ENCODE data around the gene GALNT14.

GALNT14 gene

GRCh38 chr2:31142110-31142509 lies 3.9 kb upstream of the GALNT14 start:
- Mint-ChIP-seq H3K27ac (no peak overlapping the region), H3K4me1 (ENCODE audit: low read depth) (peaks cover 4% of the 10 kb centered on the region), H3K27me3 (peaks cover 17% of the 10 kb centered on the region), H3K36me3 (ENCODE audit: low read depth) (no peaks in the 10 kb centered on the region), H3K9me3 (no peaks in the 10 kb centered on the region), H3K4me3 (no peak overlapping the region)

DNA sequence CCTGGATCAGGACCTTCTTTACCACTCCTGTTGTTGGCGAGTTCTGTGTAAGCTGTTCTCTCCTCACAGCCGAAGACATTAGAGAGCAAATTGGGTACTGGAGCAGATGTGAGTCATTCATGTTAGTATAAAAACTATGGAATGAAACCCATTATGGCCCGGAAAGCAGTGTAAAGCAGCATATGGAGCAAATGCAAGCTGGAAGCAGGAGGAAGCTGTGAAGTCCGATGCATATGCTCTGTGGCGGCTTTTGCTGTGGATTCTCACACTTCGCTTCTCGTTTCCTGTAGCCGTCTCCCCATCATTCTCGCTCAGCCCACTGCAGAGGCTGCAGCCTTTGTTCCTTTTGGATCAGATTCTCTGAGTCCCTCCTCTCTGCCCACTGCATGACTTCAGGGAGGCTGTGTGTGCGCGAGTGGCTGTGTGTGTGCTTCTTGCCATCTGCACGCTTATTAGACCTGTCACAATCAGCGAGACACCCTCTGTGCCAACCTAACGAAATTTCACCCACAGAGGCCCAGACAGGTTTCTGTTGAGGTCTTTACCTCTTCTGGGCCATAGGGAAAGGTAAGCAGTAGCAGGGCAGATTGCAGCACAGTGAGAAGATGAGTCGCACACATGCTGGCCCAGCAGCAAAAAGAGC lies 3.3 kb upstream of the GALNT14 start:
- Mint-ChIP-seq H3K4me3 (no peak overlapping the region), H3K36me3 (ENCODE audit: low read depth) (no peaks in the 10 kb centered on the region), H3K9me3 (no peaks in the 10 kb centered on the region), H3K4me1 (ENCODE audit: low read depth) (peaks cover 10% of the 10 kb centered on the region), H3K27ac (no peak overlapping the region), H3K27me3 (peaks cover 22% of the 10 kb centered on the region)

GRCh38 chr2:31140151-31140550 lies 1.9 kb upstream of the GALNT14 start:
- H3K4me1 Mint-ChIP-seq (ENCODE audit: low read depth), result peaks cover 10% of the 10 kb centered on the region
- H3K4me3 Mint-ChIP-seq, result no peak overlapping the region
- no peaks in the 10 kb centered on the region for H3K9me3 Mint-ChIP-seq
- no peak overlapping the region for H3K27ac Mint-ChIP-seq
- H3K36me3 Mint-ChIP-seq (ENCODE audit: low read depth), result no peaks in the 10 kb centered on the region
- H3K27me3 Mint-ChIP-seq, result peaks cover 36% of the 10 kb centered on the region

- H3K9me3 Mint-ChIP-seq, result no peaks in the 10 kb centered on the region
- no peak overlapping the region for H3K4me3 Mint-ChIP-seq
- H3K36me3 Mint-ChIP-seq (ENCODE audit: low read depth), result no peaks in the 10 kb centered on the region
- H3K4me1 Mint-ChIP-seq (ENCODE audit: low read depth), result peaks cover 10% of the 10 kb centered on the region
- peaks cover 41% of the 10 kb centered on the region for H3K27me3 Mint-ChIP-seq
- H3K27ac Mint-ChIP-seq, result no peak overlapping the region
These were observed 1.4 kb upstream of the GALNT14 start for GRCh38 chr2:31139671-31140070.

GRCh38 chr2:31137211-31138036 lies 816 bp downstream of the GALNT14 start:
- H3K36me3 Mint-ChIP-seq (ENCODE audit: low read depth), result no peaks in the 10 kb centered on the region
- H3K27ac Mint-ChIP-seq, result no peak overlapping the region
- H3K9me3 Mint-ChIP-seq, result no peaks in the 10 kb centered on the region
- peaks cover 10% of the 10 kb centered on the region for H3K4me1 Mint-ChIP-seq (ENCODE audit: low read depth)
- peaks cover 52% of the 10 kb centered on the region for H3K27me3 Mint-ChIP-seq
- H3K4me3 Mint-ChIP-seq, result peak overlapping the region; percentile 77

- Mint-ChIP-seq H3K27ac (no peak overlapping the region), H3K4me3 (peak overlapping the region; percentile 77), H3K4me1 (ENCODE audit: low read depth) (peaks cover 10% of the 10 kb centered on the region), H3K9me3 (no peaks in the 10 kb centered on the region), H3K27me3 (peaks cover 48% of the 10 kb centered on the region), H3K36me3 (ENCODE audit: low read depth) (no peaks in the 10 kb centered on the region)
These were observed 1.5 kb downstream of the GALNT14 start for GRCh38 chr2:31136732-31137131.

GRCh38 chr2:31136000-31136399 lies 2.2 kb downstream of the GALNT14 start:
- H3K9me3 Mint-ChIP-seq, result no peaks in the 10 kb centered on the region
- H3K27ac Mint-ChIP-seq, result no peak overlapping the region
- H3K36me3 Mint-ChIP-seq (ENCODE audit: low read depth), result no peaks in the 10 kb centered on the region
- H3K4me3 Mint-ChIP-seq, result no peak overlapping the region
- peaks cover 10% of the 10 kb centered on the region for H3K4me1 Mint-ChIP-seq (ENCODE audit: low read depth)
- H3K27me3 Mint-ChIP-seq, result peaks cover 48% of the 10 kb centered on the region

GRCh38 chr2:31134480-31134879 lies 3.8 kb downstream of the GALNT14 start:
- Mint-ChIP-seq H3K27me3 (peaks cover 41% of the 10 kb centered on the region), H3K4me3 (no peak overlapping the region), H3K4me1 (ENCODE audit: low read depth) (peaks cover 10% of the 10 kb centered on the region), H3K27ac (no peak overlapping the region), H3K9me3 (no peaks in the 10 kb centered on the region), H3K36me3 (ENCODE audit: low read depth) (no peaks in the 10 kb centered on the region)

GRCh38 chr2:31132786-31133185 lies 5.5 kb downstream of the GALNT14 start:
- H3K9me3 Mint-ChIP-seq, result no peaks in the 10 kb centered on the region
- no peaks in the 10 kb centered on the region for H3K36me3 Mint-ChIP-seq (ENCODE audit: low read depth)
- no peak overlapping the region for H3K4me3 Mint-ChIP-seq
- H3K27ac Mint-ChIP-seq, result no peak overlapping the region
- H3K4me1 Mint-ChIP-seq (ENCODE audit: low read depth), result peaks cover 8% of the 10 kb centered on the region
- peaks cover 40% of the 10 kb centered on the region for H3K27me3 Mint-ChIP-seq

DNA sequence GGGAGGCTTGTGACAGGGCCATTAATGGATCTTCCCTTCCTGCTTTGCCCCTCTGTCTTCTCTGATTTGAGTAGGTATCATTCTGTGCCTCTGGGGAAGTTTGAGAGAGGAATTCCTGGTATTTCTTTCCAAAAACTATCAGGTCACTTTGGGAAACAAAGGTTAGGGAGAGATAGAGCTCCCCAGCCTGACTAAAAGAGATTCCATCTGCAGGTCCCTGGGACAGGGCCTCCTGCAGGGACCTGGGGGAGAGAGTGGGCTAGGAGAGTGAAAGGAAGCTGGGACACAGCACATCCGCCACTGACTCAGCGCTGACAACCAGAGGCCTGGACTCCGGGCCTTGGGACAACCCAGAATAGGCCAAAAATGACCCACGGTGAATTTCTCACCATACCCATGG lies 6.4 kb downstream of the GALNT14 start:
- Mint-ChIP-seq H3K4me3 (no peak overlapping the region), H3K27ac (no peak overlapping the region)

DNA sequence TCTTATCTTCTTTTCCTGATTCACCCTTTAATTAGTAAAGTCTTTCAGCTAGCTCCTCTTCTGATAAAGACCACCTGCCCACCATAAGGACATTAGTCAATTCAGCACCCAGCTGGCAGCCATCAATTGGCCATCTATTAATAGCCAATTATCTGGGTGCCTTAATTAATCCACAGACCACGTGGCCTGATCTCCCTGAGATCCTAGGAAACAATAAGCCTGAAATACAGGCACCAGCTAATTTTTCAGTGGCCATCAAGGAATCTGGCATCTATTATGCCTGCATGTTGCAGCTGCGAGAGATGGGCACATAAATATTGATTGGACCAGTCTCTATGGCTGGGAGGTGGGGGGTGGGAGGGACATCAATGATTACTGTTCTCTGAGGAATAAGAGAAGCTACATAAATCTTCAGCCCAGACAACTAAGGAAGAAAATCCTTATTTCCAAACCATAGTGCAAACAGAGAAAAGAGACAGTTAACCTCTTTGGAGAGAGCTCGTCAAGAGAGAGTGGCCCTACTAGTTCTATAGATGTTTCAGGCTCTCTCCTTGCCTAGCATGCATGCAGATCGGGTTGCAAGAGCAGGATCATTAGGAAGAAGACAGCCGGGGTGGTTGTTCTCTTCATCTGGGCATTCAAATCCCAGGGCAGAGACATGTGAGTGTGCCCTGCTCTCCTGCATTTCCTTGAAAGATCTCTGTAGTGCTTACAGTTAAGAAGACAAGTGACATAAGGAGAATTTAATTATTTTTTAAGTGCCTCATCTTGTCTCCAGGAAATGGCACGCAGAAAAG lies 8.7 kb downstream of the GALNT14 start:
- H3K27me3 Mint-ChIP-seq, result peaks cover 13% of the 10 kb centered on the region
- H3K36me3 Mint-ChIP-seq (ENCODE audit: low read depth), result no peaks in the 10 kb centered on the region
- no peak overlapping the region for H3K4me3 Mint-ChIP-seq
- no peaks in the 10 kb centered on the region for H3K4me1 Mint-ChIP-seq (ENCODE audit: low read depth)
- H3K9me3 Mint-ChIP-seq, result no peaks in the 10 kb centered on the region
- no peak overlapping the region for H3K27ac Mint-ChIP-seq

More for the DNA sequence above, 6.4 kb downstream of the GALNT14 start:
- H3K4me1 Mint-ChIP-seq (ENCODE audit: low read depth), result peaks cover 3% of the 10 kb centered on the region
- H3K27me3 Mint-ChIP-seq, result peaks cover 36% of the 10 kb centered on the region
- no peaks in the 10 kb centered on the region for H3K36me3 Mint-ChIP-seq (ENCODE audit: low read depth)
- no peaks in the 10 kb centered on the region for H3K9me3 Mint-ChIP-seq

DNA sequence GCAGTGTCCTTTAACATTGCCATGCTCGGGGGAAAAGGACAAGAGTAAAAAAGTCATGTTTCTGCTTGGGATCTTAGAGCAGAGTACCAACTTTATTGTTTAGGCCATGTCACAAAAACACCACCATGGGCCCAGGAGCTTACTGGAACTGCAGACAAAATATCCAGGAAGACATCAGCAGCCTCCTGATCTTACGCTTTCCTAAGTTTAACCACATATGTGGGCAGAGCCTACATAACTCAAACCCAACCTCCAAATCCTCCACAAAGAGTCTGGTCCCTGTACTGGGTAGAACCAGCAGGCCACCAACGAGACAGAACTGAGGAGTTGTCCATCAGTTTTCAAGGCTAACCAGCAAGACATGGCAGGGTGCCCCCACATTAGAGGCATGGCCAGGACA lies 10.3 kb downstream of the GALNT14 start:
- Mint-ChIP-seq H3K36me3 (ENCODE audit: low read depth) (no peaks in the 10 kb centered on the region), H3K4me1 (ENCODE audit: low read depth) (no peaks in the 10 kb centered on the region), H3K27ac (no peak overlapping the region), H3K4me3 (no peak overlapping the region), H3K27me3 (peaks cover 9% of the 10 kb centered on the region), H3K9me3 (no peaks in the 10 kb centered on the region)

DNA sequence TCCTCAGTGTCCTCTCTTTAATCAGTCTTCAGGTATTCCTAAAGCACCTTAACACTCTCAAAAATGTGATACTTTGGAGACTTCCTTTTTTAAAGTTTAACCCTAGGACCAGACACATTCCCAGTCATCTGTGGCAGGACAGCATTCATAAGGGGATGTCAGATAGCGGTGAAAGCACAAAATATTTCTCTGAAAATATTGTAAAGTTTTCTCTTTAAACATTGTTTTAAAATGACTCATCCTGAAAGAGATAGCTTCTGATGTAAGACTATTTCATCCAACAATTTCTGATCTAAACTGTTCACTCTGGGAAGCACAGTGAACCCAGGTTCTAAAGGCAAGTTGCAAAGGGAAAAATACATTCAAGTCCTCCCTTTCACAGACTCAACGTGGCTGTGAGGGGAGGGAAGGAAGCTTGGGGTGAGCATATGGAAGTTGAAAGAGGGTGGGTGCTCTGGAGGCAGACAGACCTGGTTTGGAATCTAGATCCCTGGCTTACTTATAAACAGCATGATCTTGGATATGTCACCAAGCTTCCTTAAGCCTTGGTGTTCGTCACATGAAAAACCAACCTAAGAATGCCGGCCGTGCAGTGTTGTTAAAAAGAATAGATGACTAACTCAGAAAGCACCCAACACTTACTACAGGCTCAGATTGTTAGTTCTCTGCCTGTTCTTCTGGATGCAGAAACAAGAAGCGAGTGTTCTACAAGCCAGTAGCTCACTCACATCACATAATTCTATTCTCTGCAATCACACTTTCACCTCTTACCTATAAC lies 12.1 kb downstream of the GALNT14 start:
- Mint-ChIP-seq H3K36me3 (ENCODE audit: low read depth) (no peaks in the 10 kb centered on the region), H3K27ac (no peak overlapping the region), H3K27me3 (peaks cover 13% of the 10 kb centered on the region), H3K4me3 (no peak overlapping the region), H3K4me1 (ENCODE audit: low read depth) (no peaks in the 10 kb centered on the region), H3K9me3 (no peaks in the 10 kb centered on the region)

GRCh38 chr2:31124904-31125303 lies 13.3 kb downstream of the GALNT14 start:
- peaks cover 16% of the 10 kb centered on the region for H3K27me3 Mint-ChIP-seq
- H3K9me3 Mint-ChIP-seq, result no peaks in the 10 kb centered on the region
- no peaks in the 10 kb centered on the region for H3K36me3 Mint-ChIP-seq (ENCODE audit: low read depth)
- no peak overlapping the region for H3K27ac Mint-ChIP-seq
- no peak overlapping the region for H3K4me3 Mint-ChIP-seq
- no peaks in the 10 kb centered on the region for H3K4me1 Mint-ChIP-seq (ENCODE audit: low read depth)

Data from stimulated activated naive CD8-positive, alpha-beta T cell treated with anti-CD3 and anti-CD28 coated beads, Interleukin-15, Interleukin-2, amounts not matched to agents 100 ng/mL and 50 ng/mL, for 24 hours (primary cell).